Gastrocnemius medialis (tissue), 4 donors: ENCODE data around the gene PTPN20.

Experiments used
- POLR2A ChIP-seq, 2 donors: fragments of 450-650 bp; IDR thresholded peaks; one replicate each; pipeline ENCODE4 v1.6.1; 2017; ENCODE audit warnings: antibody characterized with exemption in 2 of 2, mild to moderate bottlenecking in 2 of 2, moderate library complexity in 2 of 2
- TF ChIP-seq, protein P1 (sequence below), 5 experiments: fragments of 450-650 bp in 3 of 5; fragments of 200-600 bp in 2 of 5; sonication (generic) in 2 of 5; IDR thresholded peaks in 4 of 5; conservative IDR thresholded peaks in 1 of 5; 1 replicate in 4 of 5; 2 replicates in 1 of 5; pipeline ENCODE4 v1.5.1; 2016 to 2019; ENCODE audit warnings: antibody characterized with exemption in 5 of 5, mild to moderate bottlenecking in 3 of 5, moderate library complexity in 3 of 5

DNA sequence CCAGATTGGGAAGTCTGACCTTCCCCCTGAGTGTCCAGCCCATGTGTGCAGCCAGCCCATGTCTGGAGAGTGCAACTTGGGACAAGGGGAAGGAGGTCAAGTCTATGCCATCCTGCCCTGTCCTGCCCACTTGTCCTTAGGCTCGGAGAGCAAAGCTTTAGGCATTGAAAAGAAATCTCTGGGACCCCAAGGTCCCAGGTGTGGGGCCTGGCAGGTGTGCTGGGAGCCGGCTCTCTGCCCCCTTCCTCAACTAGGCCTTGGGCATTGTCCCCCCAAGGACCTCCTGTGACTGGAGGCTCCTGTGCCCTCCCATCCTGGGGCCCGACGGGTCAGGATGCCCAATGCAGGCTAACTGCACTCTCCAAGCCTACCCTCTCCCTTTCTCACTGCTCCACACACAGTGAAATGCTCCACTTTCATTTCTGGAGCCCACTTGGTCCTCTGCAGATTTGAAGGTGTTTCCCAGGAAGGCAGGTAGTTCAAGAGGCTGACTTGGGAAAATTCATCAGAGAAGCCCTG lies 124.7 kb downstream of the PTPN20 start:
- TF ChIP-seq, protein P1, sequence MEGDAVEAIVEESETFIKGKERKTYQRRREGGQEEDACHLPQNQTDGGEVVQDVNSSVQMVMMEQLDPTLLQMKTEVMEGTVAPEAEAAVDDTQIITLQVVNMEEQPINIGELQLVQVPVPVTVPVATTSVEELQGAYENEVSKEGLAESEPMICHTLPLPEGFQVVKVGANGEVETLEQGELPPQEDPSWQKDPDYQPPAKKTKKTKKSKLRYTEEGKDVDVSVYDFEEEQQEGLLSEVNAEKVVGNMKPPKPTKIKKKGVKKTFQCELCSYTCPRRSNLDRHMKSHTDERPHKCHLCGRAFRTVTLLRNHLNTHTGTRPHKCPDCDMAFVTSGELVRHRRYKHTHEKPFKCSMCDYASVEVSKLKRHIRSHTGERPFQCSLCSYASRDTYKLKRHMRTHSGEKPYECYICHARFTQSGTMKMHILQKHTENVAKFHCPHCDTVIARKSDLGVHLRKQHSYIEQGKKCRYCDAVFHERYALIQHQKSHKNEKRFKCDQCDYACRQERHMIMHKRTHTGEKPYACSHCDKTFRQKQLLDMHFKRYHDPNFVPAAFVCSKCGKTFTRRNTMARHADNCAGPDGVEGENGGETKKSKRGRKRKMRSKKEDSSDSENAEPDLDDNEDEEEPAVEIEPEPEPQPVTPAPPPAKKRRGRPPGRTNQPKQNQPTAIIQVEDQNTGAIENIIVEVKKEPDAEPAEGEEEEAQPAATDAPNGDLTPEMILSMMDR (IDR thresholded peaks at IDR 0.05 in 4 of 5, conservative IDR thresholded peaks at IDR 0.05 in 1 of 5) = no peak
- TF ChIP-seq POLR2A (IDR thresholded peaks at IDR 0.05) = no peak
